Activated CD8-positive, alpha-beta memory T cell treated with anti-CD3 and anti-CD28 coated beads, Interleukin-2, amount 50 U/mL, for 48 hours (primary cell): Measurements from ENCODE around the gene TRMU.
A peak's percentile ranks its signal among the peaks of the same experiment; 100 is the strongest.
"Not testable (repeated sequence)": the region's sequence is repeated elsewhere in the genome, so short reads cannot be mapped to it uniquely, and the experiment has no call there.

Source experiments
- DNase-seq: peaks from one replicate; pipeline ENCODE4 v3.0.0-alpha.2; 2020

TRMU gene

GRCh38 chr22:46303347-46303965 is 32.1 kb upstream of the TRMU start:
- DNase-seq, result no peak

GRCh38 chr22:46308283-46308988 is 27.1 kb upstream of the TRMU start:
- DNase-seq, result no peak

GRCh38 chr22:46309526-46310085 is 25.9 kb upstream of the TRMU start:
- DNase-seq, result no peak

- DNase-seq, result no peak
Measured at GRCh38 chr22:46312056-46312455, 23.5 kb upstream of the TRMU start.

GRCh38 chr22:46312848-46313247 is 22.7 kb upstream of the TRMU start:
- DNase-seq, result not testable (repeated sequence)

- DNase-seq, result no peak
Measured at GRCh38 chr22:46315976-46316375, 19.5 kb upstream of the TRMU start.

- DNase-seq, result no peak
Measured at GRCh38 chr22:46317646-46318045, 17.9 kb upstream of the TRMU start.

GRCh38 chr22:46318576-46318975 is 16.9 kb upstream of the TRMU start:
- DNase-seq, result no peak

GRCh38 chr22:46319319-46319718 is 16.2 kb upstream of the TRMU start:
- no peak for DNase-seq

GRCh38 chr22:46320166-46320710 is 15.3 kb upstream of the TRMU start:
- no peak for DNase-seq

- DNase-seq, result no peak
Measured at GRCh38 chr22:46320716-46321386, 14.7 kb upstream of the TRMU start.

- no peak for DNase-seq
Measured at GRCh38 chr22:46322711-46323110, 12.8 kb upstream of the TRMU start.

GRCh38 chr22:46323162-46323561 is 12.4 kb upstream of the TRMU start:
- DNase-seq, result no peak

- DNase-seq, result no peak
Measured at GRCh38 chr22:46326066-46326680, 9.3 kb upstream of the TRMU start.

GRCh38 chr22:46327691-46328465 is 7.6 kb upstream of the TRMU start:
- DNase-seq, result no peak

- DNase-seq, result no peak
Measured at GRCh38 chr22:46328797-46329196, 6.7 kb upstream of the TRMU start.

GRCh38 chr22:46329616-46330015 is 5.9 kb upstream of the TRMU start:
- DNase-seq, result no peak

GRCh38 chr22:46330426-46330825 is 5.1 kb upstream of the TRMU start:
- no peak for DNase-seq

GRCh38 chr22:46331496-46331895 is 4.0 kb upstream of the TRMU start:
- DNase-seq, result no peak

GRCh38 chr22:46336119-46337078 is 885 bp downstream of the TRMU start:
- peak; percentile 62 for DNase-seq

GRCh38 chr22:46337870-46338269 is 2.4 kb downstream of the TRMU start:
- DNase-seq, result no peak
